ENCODE data around the gene UCKL1. TPM values are rescaled to one million over a fixed set of nuclear protein-coding genes. Genes with fewer than 3 reads are reported as not detected.

The UCKL1 gene
- total RNA-seq, 2 donors from 2014 or later: 46.6 to 66.2 TPM

DNA sequence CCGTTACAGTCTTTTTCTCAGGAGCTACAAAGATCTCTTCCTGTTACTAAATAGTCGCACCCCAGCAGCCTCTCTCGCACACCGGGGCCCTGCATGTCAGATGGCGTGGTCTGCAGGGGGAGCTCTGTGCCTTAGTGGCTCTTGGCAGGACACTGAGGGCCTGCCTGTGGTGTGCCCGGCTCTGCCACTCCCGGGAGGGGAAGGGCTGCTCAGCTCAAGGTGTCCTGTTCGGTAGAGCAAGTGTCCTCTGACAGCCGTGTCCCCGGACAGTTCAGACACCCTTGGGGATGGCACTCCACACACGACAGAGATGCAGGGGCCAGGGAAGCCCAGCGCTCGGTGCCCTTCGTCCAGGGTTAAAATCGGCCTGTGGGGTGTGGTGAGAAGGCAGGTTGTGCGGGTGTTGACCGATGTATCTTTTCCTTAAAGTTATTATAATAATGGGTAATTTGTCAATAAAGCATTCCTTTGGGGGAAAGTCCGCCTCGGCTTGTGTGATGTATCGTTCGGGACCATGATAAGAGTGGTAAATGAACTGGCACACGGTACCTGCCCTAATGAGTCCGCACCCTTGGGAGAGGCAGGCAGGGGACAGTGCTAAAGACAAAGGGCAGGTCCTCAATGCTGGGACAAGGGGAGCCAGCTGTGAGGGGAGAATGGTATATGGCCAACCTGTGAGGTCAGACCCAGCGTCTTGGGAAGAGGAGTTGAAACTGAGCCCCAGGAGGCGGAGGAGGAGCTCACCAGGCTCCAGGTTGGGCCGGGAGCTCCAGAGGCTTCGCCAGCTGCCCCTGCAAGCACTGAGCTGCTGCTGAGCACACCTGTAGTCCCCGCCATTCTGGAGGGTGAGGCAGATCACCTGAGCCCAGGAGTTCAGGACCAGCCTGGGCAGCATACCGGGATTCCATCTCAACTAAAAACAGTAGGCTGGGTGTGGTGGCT lies 64.9 kb downstream of the UCKL1 start:
- Histone ChIP-seq H3K27ac (peak overlapping the region in 1 of 2 donors; percentile 87), H3K4me1 (replicated peaks) (peaks cover 19% of the 10 kb centered on the region), H3K36me3 (no peaks in the 10 kb centered on the region), H3K9me3 (no peaks in the 10 kb centered on the region), H3K4me3 (no peak overlapping the region), H3K27me3 (replicated peaks; ENCODE audit: insufficient read depth) (no peaks in the 10 kb centered on the region)
- no peak for DNase-seq (ENCODE audit: low spot score)
- intact Hi-C loops (cut with DNase I): loop anchor here (10.0 kb wide), 1 partner anchor 173 kb away; the partner anchor contains the start of gene TCEA2
- WGBS: 86% methylated on average over 29 of the region's 29 CpGs
- TF ChIP-seq POLR2AphosphoS5 (IDR thresholded peaks at IDR 0.05) (no peak), POLR2A (IDR thresholded peaks at IDR 0.05) (no peak)
- TF ChIP-seq, protein P1, sequence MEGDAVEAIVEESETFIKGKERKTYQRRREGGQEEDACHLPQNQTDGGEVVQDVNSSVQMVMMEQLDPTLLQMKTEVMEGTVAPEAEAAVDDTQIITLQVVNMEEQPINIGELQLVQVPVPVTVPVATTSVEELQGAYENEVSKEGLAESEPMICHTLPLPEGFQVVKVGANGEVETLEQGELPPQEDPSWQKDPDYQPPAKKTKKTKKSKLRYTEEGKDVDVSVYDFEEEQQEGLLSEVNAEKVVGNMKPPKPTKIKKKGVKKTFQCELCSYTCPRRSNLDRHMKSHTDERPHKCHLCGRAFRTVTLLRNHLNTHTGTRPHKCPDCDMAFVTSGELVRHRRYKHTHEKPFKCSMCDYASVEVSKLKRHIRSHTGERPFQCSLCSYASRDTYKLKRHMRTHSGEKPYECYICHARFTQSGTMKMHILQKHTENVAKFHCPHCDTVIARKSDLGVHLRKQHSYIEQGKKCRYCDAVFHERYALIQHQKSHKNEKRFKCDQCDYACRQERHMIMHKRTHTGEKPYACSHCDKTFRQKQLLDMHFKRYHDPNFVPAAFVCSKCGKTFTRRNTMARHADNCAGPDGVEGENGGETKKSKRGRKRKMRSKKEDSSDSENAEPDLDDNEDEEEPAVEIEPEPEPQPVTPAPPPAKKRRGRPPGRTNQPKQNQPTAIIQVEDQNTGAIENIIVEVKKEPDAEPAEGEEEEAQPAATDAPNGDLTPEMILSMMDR (IDR thresholded peaks at IDR 0.05): no peak

DNA sequence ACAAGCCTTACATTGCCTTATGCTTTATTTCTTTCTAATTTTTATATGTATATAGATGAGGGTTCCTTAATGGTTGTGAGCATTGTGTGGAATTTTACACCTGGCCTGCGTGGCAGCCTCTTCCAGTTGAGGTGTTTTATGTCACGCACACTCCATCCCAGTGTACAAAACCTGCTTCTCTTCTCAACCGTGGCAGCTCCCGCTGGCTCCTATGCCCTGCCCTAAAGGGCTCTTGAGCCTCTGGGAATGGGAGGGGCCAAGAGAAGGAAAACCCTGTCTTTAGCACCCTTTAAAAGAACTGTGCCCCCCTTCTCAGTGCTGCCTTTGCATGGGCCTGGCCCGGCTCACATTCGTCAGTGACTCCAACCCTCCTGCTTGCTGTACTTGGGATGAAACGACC lies 65.6 kb downstream of the UCKL1 start:
- DNase-seq (ENCODE audit: low spot score): no peak
- Histone ChIP-seq H3K36me3 (no peaks in the 10 kb centered on the region), H3K27ac (peak overlapping the region in 1 of 2 donors; percentile 87), H3K27me3 (replicated peaks; ENCODE audit: insufficient read depth) (no peaks in the 10 kb centered on the region), H3K4me3 (no peak overlapping the region), H3K4me1 (replicated peaks) (peaks cover 15% of the 10 kb centered on the region), H3K9me3 (no peaks in the 10 kb centered on the region)
- TF ChIP-seq, protein P1 (IDR thresholded peaks at IDR 0.05): no peak
- TF ChIP-seq POLR2AphosphoS5 (IDR thresholded peaks at IDR 0.05) (no peak), POLR2A (IDR thresholded peaks at IDR 0.05) (no peak)
- WGBS: 71% methylated on average over 7 of the region's 7 CpGs
- intact Hi-C loops (cut with DNase I): loop anchor here (10.0 kb wide), 1 partner anchor 174 kb away; the partner anchor contains the start of gene TCEA2

DNA sequence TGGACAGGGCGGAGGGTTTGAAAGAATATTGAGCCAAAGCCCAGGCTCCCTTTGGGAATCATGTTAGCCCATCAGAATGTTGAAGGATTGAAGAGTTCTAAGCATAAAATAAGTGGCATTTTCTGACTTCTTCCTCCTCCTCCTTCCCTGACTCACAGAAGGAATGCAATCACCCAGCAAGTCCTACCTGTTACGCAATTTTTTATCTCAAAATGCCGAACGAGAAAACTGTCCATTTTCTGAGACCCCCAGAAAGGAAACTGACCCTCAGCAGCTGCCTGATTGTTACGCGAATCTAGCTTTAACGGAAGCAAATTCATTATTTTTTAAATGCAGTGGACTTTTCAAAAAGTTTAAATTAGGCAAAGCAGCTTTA lies 66.0 kb downstream of the UCKL1 start:
- Histone ChIP-seq H3K27me3 (replicated peaks; ENCODE audit: insufficient read depth) (no peaks in the 10 kb centered on the region), H3K27ac (peak overlapping the region; percentile 71 to 87), H3K36me3 (no peaks in the 10 kb centered on the region), H3K9me3 (no peaks in the 10 kb centered on the region), H3K4me3 (no peak overlapping the region), H3K4me1 (replicated peaks) (peaks cover 15% of the 10 kb centered on the region)
- TF ChIP-seq, protein P1 (IDR thresholded peaks at IDR 0.05): no peak
- no peak for TF ChIP-seq POLR2A (IDR thresholded peaks at IDR 0.05)
- no peak for TF ChIP-seq POLR2AphosphoS5 (IDR thresholded peaks at IDR 0.05)
- WGBS: 74% methylated on average over 7 of the region's 7 CpGs
- no peak for DNase-seq (ENCODE audit: low spot score)
- intact Hi-C loops (cut with DNase I): loop anchor here (10.0 kb wide), 1 partner anchor 175 kb away; the partner anchor contains the start of gene TCEA2

MicroRNAs within 50 kb of the gene (microRNA counts, 767-probe panel; counts per million panel counts)
- microRNA hsa-miR-1914-5p: 0 to 431 counts per million in 2 donors
- microRNA hsa-miR-647: 0 to 431 counts per million in 2 donors
- microRNA hsa-miR-941: 431 to 927 counts per million in 2 donors

Small RNAs within 50 kb of the gene (microRNA-seq; reads per million reads assigned to microRNA genes)
- gene MIR1914 (not detected), gene MIR647 (0.34 reads per million), gene MIR941-1 (not detected), gene MIR941-2 (not detected), gene MIR941-3 (not detected), gene MIR941-4 (not detected), gene MIR941-5 (not detected)

Small RNAs within 50 kb of the gene (small RNA-seq; reads per million reads assigned to genes)
- gene MIR647: 0 reads per million in 2 donors
- gene MIR941-2: 0 reads per million in 2 donors
- 0 reads per million in 2 donors for gene MIR941-4
- 0 to 0.65 reads per million in 2 donors for gene MIR941-5
- gene RNU1-134P: 0 reads per million in 2 donors

Other genes with a start within 250 kb of the UCKL1 start
- gene ARFRP1, start 248.4 kb downstream of the UCKL1 start, total RNA-seq: 10 to 100 TPM; 36.8 to 50.8 TPM
- 10 to 100 TPM; 29.3 to 55.5 TPM for gene ZGPAT, start 248.4 kb downstream of the UCKL1 start, total RNA-seq
- 10 to 100 TPM; 35.0 to 44.4 TPM for gene LIME1, start 219.8 kb downstream of the UCKL1 start, total RNA-seq
- gene SLC2A4RG, start 216.6 kb downstream of the UCKL1 start, total RNA-seq: 100 to 1,000 TPM; 140 to 155 TPM
- gene ZBTB46, start 125.2 kb downstream of the UCKL1 start, total RNA-seq: 10 to 100 TPM in 1 of 2 donors, 1 to 10 TPM in 1; 7.9 to 12.2 TPM
- gene ABHD16B, start 94.9 kb downstream of the UCKL1 start, total RNA-seq: 1 to 10 TPM in 1 of 2 donors, not detected in 1; 1.6 TPM
- gene TPD52L2, start 91.1 kb downstream of the UCKL1 start, total RNA-seq: 100 to 1,000 TPM; 105 to 127 TPM
- 10 to 100 TPM; 44.4 to 66.6 TPM for gene DNAJC5, start 61.3 kb downstream of the UCKL1 start, total RNA-seq
- gene ZNF512B, start 13.5 kb upstream of the UCKL1 start, total RNA-seq: 10 to 100 TPM; 12.2 to 24.6 TPM
- gene SAMD10, start 23.2 kb upstream of the UCKL1 start, total RNA-seq: 10 to 100 TPM in 1 of 2 donors, 1 to 10 TPM in 1; 6.0 to 14.7 TPM
- 10 to 100 TPM; 60.9 to 99.6 TPM for gene PRPF6, start 24.7 kb upstream of the UCKL1 start, total RNA-seq
- gene C20orf204, start 79.8 kb upstream of the UCKL1 start, total RNA-seq: 1 to 10 TPM in 1 of 2 donors, under 1 TPM in 1; 0.64 to 3.1 TPM
- gene SOX18, start 93.2 kb upstream of the UCKL1 start, total RNA-seq: 10 to 100 TPM in 1 of 2 donors, 1 to 10 TPM in 1; 4.7 to 12.8 TPM
- gene TCEA2, start 106.8 kb upstream of the UCKL1 start, total RNA-seq: 10 to 100 TPM; 45.0 to 69.5 TPM
- gene RGS19, start 123.1 kb upstream of the UCKL1 start, total RNA-seq: 10 to 100 TPM; 13.3 to 15.1 TPM
- gene OPRL1, start 123.7 kb upstream of the UCKL1 start, total RNA-seq: 1 to 10 TPM; 1.5 to 2.9 TPM
- 10 to 100 TPM in 1 of 2 donors, not detected in 1; 10.2 TPM for gene LKAAEAR1, start 128.0 kb upstream of the UCKL1 start, total RNA-seq
- gene NPBWR2, start 151.1 kb upstream of the UCKL1 start, total RNA-seq: not detected
- gene MYT1, start 208.0 kb upstream of the UCKL1 start, total RNA-seq: under 1 TPM; 0.27 to 0.74 TPM

Data from prostate gland (tissue), 2 donors.